AG08396 (cell line): ENCODE results near the gene AHCYL2.
"Not testable (repeated sequence)": the region's sequence is repeated elsewhere in the genome, so short reads cannot be mapped to it uniquely, and the experiment has no call there.

Source experiments
- DNase-seq: peaks from one replicate; pipeline ENCODE4 v3.0.0; 2012; ENCODE audit warnings: low spot score, mixed read lengths

AHCYL2 gene

DNA sequence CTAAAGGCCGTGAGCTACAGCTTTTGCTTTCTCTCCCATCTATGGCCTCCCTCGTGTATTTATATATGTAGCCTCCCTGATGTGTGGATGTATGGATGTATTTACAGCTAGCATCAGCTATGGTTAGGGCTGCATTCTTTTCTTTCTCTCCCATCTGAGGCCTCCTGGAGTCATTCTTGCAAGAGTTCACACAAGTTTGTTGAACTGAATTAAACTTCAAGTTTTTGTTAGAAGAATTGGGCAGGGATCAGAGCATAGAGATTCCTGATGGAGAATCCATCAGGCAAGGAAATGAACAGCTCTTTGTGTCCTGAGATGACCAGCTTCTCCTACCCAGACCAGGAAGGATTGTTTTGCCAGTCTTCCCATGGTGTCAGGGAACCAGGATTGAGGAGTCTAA, 60.3 kb downstream of the AHCYL2 start:
- no peak for DNase-seq

- DNase-seq, result no peak
Measured at GRCh38 chr7:129292861-129293260, 68.0 kb downstream of the AHCYL2 start.

DNA sequence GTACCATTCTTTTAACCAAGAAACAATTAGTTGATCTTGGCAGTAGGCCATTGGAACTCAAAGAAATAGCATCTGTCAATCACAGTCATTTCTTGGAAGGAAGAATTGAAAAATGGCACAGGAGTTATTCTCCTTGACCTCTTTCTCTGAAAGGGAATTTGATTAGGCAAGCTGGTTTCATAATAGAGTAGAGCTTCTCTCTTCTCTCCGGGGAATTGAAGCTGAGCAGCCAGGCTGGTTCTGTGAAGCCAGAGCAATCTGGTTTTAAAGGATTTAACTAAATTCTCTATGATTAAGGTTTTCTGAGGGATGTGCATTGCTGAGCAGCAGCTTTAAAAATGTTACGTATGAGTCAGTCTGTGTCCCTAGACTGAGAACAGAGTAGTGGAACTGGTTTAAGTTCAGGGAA, 70.2 kb downstream of the AHCYL2 start:
- peak; percentile 21 for DNase-seq

- DNase-seq, result peak; percentile 30
Measured at GRCh38 chr7:129298268-129298893, 73.6 kb downstream of the AHCYL2 start.

GRCh38 chr7:129299889-129300288, 75.1 kb downstream of the AHCYL2 start:
- no peak for DNase-seq

- not testable (repeated sequence) for DNase-seq
Measured at GRCh38 chr7:129300299-129300698, 75.5 kb downstream of the AHCYL2 start.

DNA sequence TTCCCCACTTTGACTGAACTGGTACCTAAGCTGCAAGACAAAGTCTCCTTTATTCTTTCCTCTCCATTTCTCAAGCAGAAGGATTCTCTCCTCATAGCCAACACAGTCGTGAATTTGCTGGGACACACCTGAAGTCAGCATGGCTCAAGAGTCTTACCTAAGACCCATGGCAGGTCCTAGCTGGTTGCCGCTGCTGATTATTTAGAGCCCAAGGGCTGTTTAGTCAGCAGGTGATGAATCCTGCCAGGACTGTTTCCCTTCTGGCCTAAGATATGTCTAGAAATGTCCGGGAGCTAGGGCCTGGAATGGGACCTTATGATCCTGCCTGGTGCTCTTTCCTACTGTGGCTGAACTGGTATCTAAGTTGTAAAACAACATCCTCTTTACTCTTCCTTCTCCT, 82.8 kb downstream of the AHCYL2 start:
- DNase-seq, result no peak

DNA sequence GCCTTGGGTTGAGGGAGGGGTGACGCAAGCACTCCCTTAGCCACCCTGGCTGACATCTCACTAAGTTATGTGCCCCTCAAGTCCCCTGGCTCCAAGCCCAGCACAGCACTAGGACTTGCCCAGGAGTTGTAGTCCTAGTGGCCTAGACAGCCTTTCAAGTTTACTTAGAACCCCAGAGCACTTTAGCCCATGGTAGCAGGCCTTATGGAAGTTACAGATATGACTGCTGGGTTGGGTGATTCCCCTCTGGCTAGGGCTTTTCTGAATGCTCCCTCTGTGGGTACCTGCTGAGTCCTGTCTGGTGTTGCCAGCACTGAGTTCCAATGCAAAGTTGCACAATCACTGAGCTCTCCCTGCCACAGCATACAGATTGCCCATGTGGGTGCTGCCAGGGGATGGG, 83.2 kb downstream of the AHCYL2 start:
- DNase-seq, result no peak

DNA sequence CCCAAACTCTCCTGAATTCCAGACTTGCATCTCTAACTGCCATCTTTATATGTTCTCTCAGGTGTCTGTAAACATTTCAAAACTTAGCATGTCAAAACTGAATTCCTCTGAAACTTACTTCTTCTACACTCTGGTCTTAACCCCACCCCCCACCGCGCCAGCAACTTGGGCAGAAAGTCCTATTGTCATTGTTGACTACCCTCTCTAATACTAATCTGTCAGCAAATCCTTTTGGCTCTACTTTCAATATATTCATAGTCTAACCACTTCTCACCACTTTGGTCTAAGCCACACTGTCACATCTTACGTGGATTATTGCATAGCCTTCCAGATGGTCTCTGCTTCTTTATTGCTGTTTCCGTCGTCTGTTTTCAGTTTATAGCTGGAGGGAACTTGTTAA, 86.6 kb downstream of the AHCYL2 start:
- DNase-seq, result no peak

DNA sequence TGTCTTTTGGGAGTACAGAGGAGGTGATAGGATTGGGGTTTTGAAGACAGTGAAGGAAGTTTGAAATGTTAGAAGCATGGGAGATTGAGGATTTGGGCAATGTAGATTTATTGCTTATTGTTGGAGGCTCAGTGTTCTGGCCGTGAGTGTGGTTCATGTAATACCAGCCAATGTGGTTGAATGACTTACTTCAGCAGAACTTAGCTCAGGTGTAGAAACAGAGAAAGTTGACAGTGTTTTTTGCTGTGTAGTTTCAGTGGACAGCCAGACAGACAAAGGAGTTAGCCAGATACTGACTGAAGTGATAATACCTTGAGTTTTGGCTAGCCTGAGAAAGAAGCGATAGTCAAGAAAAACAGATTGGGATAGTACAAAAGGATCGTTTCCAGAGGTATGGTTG, 88.5 kb downstream of the AHCYL2 start:
- DNase-seq, result no peak

DNA sequence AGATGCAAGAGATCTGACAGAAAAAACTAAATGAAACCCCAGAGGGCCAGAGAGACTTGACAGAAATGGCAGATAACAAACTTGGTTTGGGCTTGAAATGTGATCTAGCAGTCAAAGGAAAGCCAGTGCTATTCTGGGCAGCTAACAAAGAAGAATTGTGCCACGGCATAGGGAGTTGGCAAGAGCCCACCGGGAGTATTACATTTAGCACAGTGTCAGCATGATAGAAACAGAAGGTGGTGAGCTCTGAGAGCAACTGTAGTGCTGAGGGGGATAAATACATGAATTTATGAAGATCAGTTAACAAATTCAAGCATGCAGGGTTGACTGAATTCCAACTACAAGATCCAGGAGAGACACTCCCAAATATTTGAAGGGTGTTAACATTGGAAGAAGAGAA, 91.1 kb downstream of the AHCYL2 start:
- DNase-seq, result no peak

DNA sequence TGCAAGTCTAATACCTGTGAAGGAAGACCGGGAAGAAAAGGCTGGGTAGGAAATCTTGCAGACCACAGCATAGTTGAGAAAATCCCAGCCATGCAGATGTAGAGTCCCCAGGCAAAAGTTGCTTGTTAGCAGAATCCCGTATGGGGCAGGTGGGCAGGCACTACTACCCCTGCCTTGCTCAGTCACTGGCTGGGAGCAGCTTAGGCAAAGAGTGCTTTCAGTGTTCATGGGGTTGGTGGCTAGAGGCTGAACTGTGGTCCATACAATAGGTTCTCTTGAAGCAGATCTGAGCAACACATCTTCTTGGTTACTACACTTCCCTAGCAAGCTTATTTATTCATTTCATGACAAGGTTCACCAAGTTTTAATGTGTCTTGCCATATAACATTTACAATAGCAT, 92.6 kb downstream of the AHCYL2 start:
- DNase-seq, result no peak

- no peak for DNase-seq
Measured at GRCh38 chr7:129327076-129327475, 102.2 kb downstream of the AHCYL2 start.

- DNase-seq, result peak; percentile 27
Measured at GRCh38 chr7:129332254-129333035, 107.6 kb downstream of the AHCYL2 start.

- DNase-seq, result no peak
Measured at GRCh38 chr7:129334473-129334872, 109.6 kb downstream of the AHCYL2 start.

DNA sequence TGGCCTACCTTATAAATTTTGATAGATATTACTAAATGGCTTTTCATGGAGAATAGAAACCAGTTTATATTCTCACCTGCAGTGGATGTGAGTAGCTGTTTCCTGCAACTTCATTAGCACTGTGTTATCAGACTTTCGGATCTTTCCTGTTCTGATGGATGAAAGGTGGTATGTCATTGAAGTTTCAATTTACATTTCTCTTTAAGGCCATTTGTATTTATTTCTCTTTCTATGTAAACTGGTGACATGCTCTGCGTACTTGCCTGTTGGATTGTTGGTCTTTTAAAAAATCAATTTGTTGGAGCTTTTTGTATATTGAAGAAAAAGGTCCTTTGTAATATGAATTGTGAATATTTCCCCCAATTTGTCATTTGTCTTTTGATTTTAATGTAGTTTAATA, 113.6 kb downstream of the AHCYL2 start:
- DNase-seq, result no peak

DNA sequence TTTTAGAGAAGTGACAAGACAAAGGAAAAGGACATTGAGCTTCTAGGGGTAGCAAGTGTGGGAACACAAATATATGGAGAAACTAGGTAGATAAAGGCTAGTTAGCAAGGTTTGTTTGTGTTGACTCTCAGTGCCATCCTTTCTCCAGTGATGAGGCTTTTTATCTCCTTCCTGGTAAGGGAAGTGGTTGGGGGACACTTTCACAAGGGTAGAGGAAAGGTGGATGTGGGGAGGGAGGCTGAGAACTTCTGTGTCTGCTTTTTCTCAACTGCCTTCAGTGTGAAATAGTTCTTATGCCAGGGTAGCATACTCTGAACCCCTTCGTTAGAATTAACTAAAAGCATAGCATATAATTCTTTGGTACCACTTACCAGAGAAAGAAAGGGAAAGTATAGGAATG, 116.4 kb downstream of the AHCYL2 start:
- DNase-seq, result no peak

GRCh38 chr7:129341816-129342806, 117.3 kb downstream of the AHCYL2 start:
- no peak for DNase-seq

DNA sequence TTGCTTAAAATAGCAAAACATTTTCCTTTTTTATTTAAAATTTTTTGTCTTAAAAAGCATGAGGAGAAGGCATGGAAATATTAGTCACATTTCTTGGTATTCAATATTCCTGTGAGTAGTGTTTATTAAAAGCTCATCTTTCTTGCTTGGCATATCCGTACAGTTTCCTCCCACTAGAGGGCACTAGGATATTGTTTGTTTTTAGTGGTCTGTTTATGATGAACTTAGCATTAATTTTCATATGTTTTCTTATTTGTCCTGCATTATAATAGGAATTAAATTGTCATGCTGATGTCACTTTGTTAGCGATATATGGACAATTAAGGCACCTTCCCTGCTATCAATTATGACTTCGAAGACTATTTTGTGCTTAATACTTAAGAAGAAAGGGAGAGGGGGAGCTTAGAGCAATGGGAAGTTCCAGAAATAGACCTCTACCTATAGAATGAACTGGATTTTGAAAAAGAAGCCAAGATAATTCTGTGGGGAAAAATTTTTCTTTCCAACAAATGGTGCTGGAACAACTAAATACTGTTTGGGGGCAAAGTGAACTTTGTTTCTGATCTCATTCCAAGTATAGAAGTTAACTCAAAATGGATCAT, 118.4 kb downstream of the AHCYL2 start:
- peak; percentile 24 for DNase-seq

GRCh38 chr7:129347330-129347729, 122.5 kb downstream of the AHCYL2 start:
- no peak for DNase-seq

DNA sequence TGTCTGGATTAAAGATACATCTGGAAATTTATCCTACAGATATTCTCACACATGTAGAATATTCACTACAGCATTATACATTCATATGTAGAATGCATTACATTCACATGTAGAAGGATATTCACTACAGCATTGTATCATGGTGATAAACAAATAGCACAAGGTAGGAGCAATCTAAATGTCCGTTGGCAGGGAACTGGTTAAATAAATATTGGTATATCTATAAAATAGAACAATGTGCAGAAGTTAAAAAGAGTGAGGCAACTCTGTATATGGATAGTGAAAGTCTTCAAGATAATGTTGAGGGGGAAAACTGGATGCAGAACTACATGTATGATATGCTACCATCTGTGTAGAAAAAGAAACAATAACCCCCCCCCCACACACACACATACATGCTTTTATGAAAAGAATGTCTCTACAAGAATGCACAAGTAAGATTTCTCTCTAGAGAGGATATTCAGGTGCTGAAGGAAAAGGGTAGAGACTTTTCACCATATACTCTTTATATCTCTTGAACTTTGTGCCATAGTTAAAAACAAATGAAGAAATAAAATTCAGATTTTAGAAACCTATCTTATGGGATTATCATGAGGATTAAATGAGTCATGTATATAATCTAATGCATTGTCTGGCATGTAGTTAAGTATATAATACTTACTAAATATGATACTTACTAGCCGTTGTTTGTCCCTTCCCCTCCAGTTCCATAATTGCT, 123.4 kb downstream of the AHCYL2 start:
- no peak for DNase-seq

DNA sequence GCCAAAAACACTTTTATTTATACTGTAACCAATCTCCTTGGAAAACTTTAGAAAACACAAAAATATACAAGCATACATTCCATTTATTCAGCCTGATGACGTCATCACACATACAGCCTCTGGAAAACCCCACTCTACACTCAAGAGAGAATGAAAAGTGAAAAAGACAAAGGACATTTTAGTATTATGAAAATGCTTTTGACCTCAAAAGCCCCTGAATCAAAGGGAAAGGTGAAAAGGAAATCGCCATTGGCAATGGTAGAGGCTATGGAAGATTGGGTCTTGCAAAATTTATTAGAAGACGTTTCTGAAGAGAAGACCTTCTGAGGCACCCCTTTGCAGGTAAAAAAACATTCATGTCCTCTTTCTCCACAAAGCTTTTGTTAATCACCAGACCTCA, 126.5 kb downstream of the AHCYL2 start:
- DNase-seq, result no peak
